Glutamatergic neuron (in vitro differentiated cells): ENCODE results near the gene MIP. TPM values are rescaled to one million over a fixed set of nuclear protein-coding genes. Genes with fewer than 3 reads are reported as not detected.

Experiments
- DNase-seq: peaks from one replicate; pipeline ENCODE4 v3.0.0; 2022
- H3K27ac Mint-ChIP-seq: one replicate; pipeline ENCODE4 v1.8.0; 2020; ENCODE audit warnings: mild to moderate bottlenecking, mixed read lengths, inconsistent platforms; ENCODE audit not compliant: unreplicated experiment
- H3K27me3 Mint-ChIP-seq: one replicate; pipeline ENCODE4 v1.8.0; 2020; ENCODE audit warnings: mild to moderate bottlenecking, moderate library complexity, mixed read lengths, inconsistent platforms; ENCODE audit not compliant: unreplicated experiment
- H3K36me3 Mint-ChIP-seq: one replicate; pipeline ENCODE4 v1.8.0; 2020; ENCODE audit warnings: mild to moderate bottlenecking, mixed read lengths, inconsistent platforms; ENCODE audit not compliant: unreplicated experiment
- H3K4me1 Mint-ChIP-seq: one replicate; pipeline ENCODE4 v1.8.0; 2020; ENCODE audit warnings: mild to moderate bottlenecking, low read depth, mixed read lengths, inconsistent platforms; ENCODE audit not compliant: unreplicated experiment
- H3K4me3 Mint-ChIP-seq: one replicate; pipeline ENCODE4 v1.8.0; 2020; ENCODE audit warnings: mild to moderate bottlenecking, mixed read lengths, inconsistent platforms; ENCODE audit not compliant: unreplicated experiment
- H3K9me3 Mint-ChIP-seq: one replicate; pipeline ENCODE4 v1.8.0; 2020; ENCODE audit warnings: mild to moderate bottlenecking, moderate library complexity, mixed read lengths, inconsistent platforms; ENCODE audit not compliant: unreplicated experiment
- CTCF ChIP-seq: fragments of 200-600 bp; sonication (generic); IDR thresholded peaks from one replicate; pipeline ENCODE4 v1.5.0; 2021; ENCODE audit not compliant: partially characterized antibody, unreplicated experiment
- total RNA-seq: library from RNA; stranded (reverse); fragmentation: NEBNext Ultra II Directional; extraction: Animal tissue kit (Norgen Biotek cat#: 25700); gene quantifications from one replicate; pipeline ENCODE4 v1.2.1, GENCODE V29; 2021; ENCODE audit not compliant: unreplicated experiment

The MIP gene
- total RNA-seq, 1 donor from 2014 or later, result not detected

GRCh38 chr12:56490360-56490759 is 35.9 kb upstream of the MIP start:
- peaks cover 19% of the 10 kb centered on the region for H3K27me3 Mint-ChIP-seq
- H3K4me3 Mint-ChIP-seq, result no peak overlapping the region
- no peak for TF ChIP-seq CTCF
- peaks cover 6% of the 10 kb centered on the region for H3K9me3 Mint-ChIP-seq
- no peak for DNase-seq
- H3K36me3 Mint-ChIP-seq, result peaks cover 9% of the 10 kb centered on the region
- H3K27ac Mint-ChIP-seq, result no peak overlapping the region
- H3K4me1 Mint-ChIP-seq, result peaks cover 4% of the 10 kb centered on the region

GRCh38 chr12:56488041-56488955 is 33.8 kb upstream of the MIP start, which contains the start of gene GLS2:
Gene GLS2 (minus strand): TSS chr12:56488161. CDS start chr12:56488118, 43 bp downstream.
- H3K27me3 Mint-ChIP-seq, result peaks cover 19% of the 10 kb centered on the region

GRCh38 chr12:56487448-56488040 is 33.1 kb upstream of the MIP start:
- H3K9me3 Mint-ChIP-seq, result peaks cover 6% of the 10 kb centered on the region
- TF ChIP-seq CTCF, result no peak
- peak; percentile 48 for DNase-seq
- H3K27me3 Mint-ChIP-seq, result peaks cover 19% of the 10 kb centered on the region
- no peak overlapping the region for H3K27ac Mint-ChIP-seq
- H3K36me3 Mint-ChIP-seq, result peaks cover 9% of the 10 kb centered on the region
- H3K4me3 Mint-ChIP-seq, result peak overlapping the region; percentile 85
- peaks cover 4% of the 10 kb centered on the region for H3K4me1 Mint-ChIP-seq

More at GRCh38 chr12:56488041-56488955, 33.8 kb upstream of the MIP start, which contains the start of gene GLS2:
- no peak for TF ChIP-seq CTCF
- peaks cover 6% of the 10 kb centered on the region for H3K9me3 Mint-ChIP-seq
- peak; percentile 64 for DNase-seq
- peak within 1 kb of the TSS; percentile 33 for H3K27ac Mint-ChIP-seq
- peaks cover 9% of the 10 kb centered on the region for H3K36me3 Mint-ChIP-seq
- peaks cover 4% of the 10 kb centered on the region for H3K4me1 Mint-ChIP-seq
- H3K4me3 Mint-ChIP-seq, result peak within 1 kb of the TSS; percentile 88

- no peak for DNase-seq
- H3K27me3 Mint-ChIP-seq, result peaks cover 19% of the 10 kb centered on the region
- no peak overlapping the region for H3K27ac Mint-ChIP-seq
- peaks cover 4% of the 10 kb centered on the region for H3K4me1 Mint-ChIP-seq
- no peak for TF ChIP-seq CTCF
- H3K4me3 Mint-ChIP-seq, result peak overlapping the region; percentile 85
- peaks cover 5% of the 10 kb centered on the region for H3K9me3 Mint-ChIP-seq
- peaks cover 9% of the 10 kb centered on the region for H3K36me3 Mint-ChIP-seq
Measured at GRCh38 chr12:56486694-56487093, 32.2 kb upstream of the MIP start.
